IMR-90 (cell line): ENCODE measurements around the gene APPBP2. TPM values are rescaled to one million over a fixed set of nuclear protein-coding genes. Genes with fewer than 3 reads are reported as not detected.

Experiments
- ATAC-seq: fragments of 200-7000 bp; cut with Tn5 transposase; 2 replicates; pipeline ENCODE4 v1.9.1; 2020; ENCODE audit warnings: low read depth, mild to moderate bottlenecking, moderate library complexity
- BruUV-seq: library from RNA; stranded (reverse); fragments of 400-500 nt; replicated peaks from 2 replicates; lab custom pipeline; 2021; lab: Mats Ljungman, UMichigan
- CTCF ChIA-PET: fragments of 300-600 bp; formaldehyde crosslinking; extraction: SDS; loops from one replicate; lab custom pipeline; 2021; ENCODE audit warnings: antibody characterized with exemption; lab: Yijun Ruan, JAX
- POLR2A ChIA-PET: fragments of 300-600 bp; sonication (Branson Sonifier 250); formaldehyde crosslinking; loops from one replicate; lab custom pipeline; 2022; ENCODE audit warnings: antibody characterized with exemption; ENCODE audit not compliant: unreplicated experiment; lab: Charles Lee
- DNase-seq: peaks from one replicate; pipeline ENCODE4 v3.0.0; 2013
- H2AFZ ChIP-seq: replicated peaks from 2 replicates; pipeline ENCODE3; 2013; ENCODE audit warnings: low read length, mild to moderate bottlenecking; ENCODE audit not compliant: poor library complexity
- H2AK5ac ChIP-seq: 2 replicates; pipeline ENCODE4 v1.6.1; 2013; ENCODE audit warnings: low read depth, low read length, inconsistent platforms
- H2AK9ac ChIP-seq: replicated peaks from 2 replicates; pipeline ENCODE3; 2013; ENCODE audit warnings: mild to moderate bottlenecking, low read depth, low read length, moderate library complexity; ENCODE audit not compliant: poor library complexity
- H2BK120ac ChIP-seq: 2 replicates; pipeline ENCODE4 v1.6.1; 2013; ENCODE audit warnings: low read depth, low read length, inconsistent platforms
- H2BK15ac ChIP-seq: 3 replicates; pipeline ENCODE4 v1.6.1; 2013; ENCODE audit warnings: low read depth, low read length, inconsistent platforms
- H2BK20ac ChIP-seq: 2 replicates; pipeline ENCODE4 v1.6.1; 2013; ENCODE audit warnings: low read depth, mild to moderate bottlenecking, inconsistent platforms, low read length, moderate library complexity
- H2BK5ac ChIP-seq: 2 replicates; pipeline ENCODE4 v1.6.1; 2013; ENCODE audit warnings: mild to moderate bottlenecking, low read depth, low read length, inconsistent platforms; ENCODE audit not compliant: poor library complexity, severe bottlenecking
- H3K14ac ChIP-seq: replicated peaks from 2 replicates; pipeline ENCODE4 v1.6.1; 2013; ENCODE audit warnings: low read depth, low read length, inconsistent platforms
- H3K18ac ChIP-seq: 2 replicates; pipeline ENCODE4 v1.6.1; 2013; ENCODE audit warnings: low read depth, low read length, control low read depth
- H3K23ac ChIP-seq: 2 replicates; pipeline ENCODE4 v1.6.1; 2013; ENCODE audit warnings: low read depth, low read length, inconsistent platforms
- H3K27ac ChIP-seq: 2 replicates; pipeline ENCODE4 v1.5.1; 2013; ENCODE audit warnings: mild to moderate bottlenecking, control low read depth, low read length; ENCODE audit not compliant: insufficient read depth
- H3K27me3 ChIP-seq: 2 replicates; pipeline ENCODE4 v1.6.1; 2013; ENCODE audit warnings: low read length; ENCODE audit not compliant: control insufficient read depth, insufficient read depth
- H3K36me3 ChIP-seq: 2 replicates; pipeline ENCODE4 v1.6.1; 2013; ENCODE audit warnings: low read length, mixed read lengths; ENCODE audit not compliant: control insufficient read depth, insufficient read depth
- H3K4ac ChIP-seq: 2 replicates; pipeline ENCODE4 v1.6.1; 2013; ENCODE audit warnings: low read depth, low read length, inconsistent platforms
- H3K4me1 ChIP-seq: 2 replicates; pipeline ENCODE4 v1.6.1; 2013; ENCODE audit warnings: low read length, mixed read lengths; ENCODE audit not compliant: control insufficient read depth, insufficient read depth
- H3K4me2 ChIP-seq: 2 replicates; pipeline ENCODE4 v1.6.1; 2013; ENCODE audit warnings: low read depth, mild to moderate bottlenecking, control low read depth, low read length, moderate library complexity
- H3K4me3 ChIP-seq: 2 replicates; pipeline ENCODE4 v1.5.1; 2013; ENCODE audit warnings: low read depth, mild to moderate bottlenecking, control low read depth, low read length, moderate library complexity; ENCODE audit not compliant: insufficient read depth
- H3K56ac ChIP-seq: 2 replicates; pipeline ENCODE4 v1.6.1; 2013; ENCODE audit warnings: low read length, inconsistent platforms; ENCODE audit not compliant: insufficient read depth; ENCODE audit errors: extremely low read depth
- H3K79me1 ChIP-seq, 2 experiments: 2 replicates each; pipeline ENCODE4 v1.6.1; 2013; ENCODE audit warnings: low read length in 2 of 2, inconsistent platforms in 1 of 2, low read depth in 1 of 2
- H3K9ac ChIP-seq: 2 replicates; pipeline ENCODE4 v1.6.1; 2013; ENCODE audit warnings: low read depth, low read length, control low read depth
- H3K9me1 ChIP-seq: 2 replicates; pipeline ENCODE4 v1.6.1; 2013; ENCODE audit warnings: low read length, inconsistent platforms; ENCODE audit not compliant: insufficient read depth
- H3K9me3 ChIP-seq: 2 replicates; pipeline ENCODE4 v1.6.1; 2013; ENCODE audit warnings: low read length; ENCODE audit not compliant: control insufficient read depth, insufficient read depth
- H4K20me1 ChIP-seq: 2 replicates; pipeline ENCODE4 v1.6.1; 2013; ENCODE audit warnings: low read length, inconsistent platforms; ENCODE audit not compliant: insufficient read depth
- H4K5ac ChIP-seq: 2 replicates; pipeline ENCODE4 v1.6.1; 2013; ENCODE audit warnings: mild to moderate bottlenecking, low read depth, low read length, control low read depth
- H4K8ac ChIP-seq, 2 experiments: 2 replicates each; pipeline ENCODE4 v1.6.1; 2013; ENCODE audit warnings: low read depth in 2 of 2, low read length in 2 of 2, control low read depth in 1 of 2, inconsistent platforms in 1 of 2
- H4K91ac ChIP-seq: 2 replicates; pipeline ENCODE4 v1.6.1; 2013; ENCODE audit warnings: low read depth, low read length, inconsistent platforms; ENCODE audit not compliant: insufficient read depth
- BHLHE40 ChIP-seq: fragments of 150-350 bp; IDR thresholded peaks from 2 replicates; pipeline ENCODE4 v1.6.1; 2016; ENCODE audit warnings: mild to moderate bottlenecking, low read depth, low read length
- CEBPB ChIP-seq: IDR thresholded peaks from 2 replicates; pipeline ENCODE4 v1.6.1; 2012; ENCODE audit warnings: low read depth, low read length, improper control_type of control experiment
- CHD1 ChIP-seq: IDR thresholded peaks from 2 replicates; pipeline ENCODE4 v1.6.1; 2012; ENCODE audit warnings: low read depth, low read length, improper control_type of control experiment
- CTCF ChIP-seq: conservative IDR thresholded peaks from 2 replicates; pipeline ENCODE4 v1.5.1; 2012; ENCODE audit warnings: mild to moderate bottlenecking, low read depth, low read length, improper control_type of control experiment
- ELK1 ChIP-seq: fragments of 150-350 bp; IDR thresholded peaks from 2 replicates; pipeline ENCODE4 v1.6.1; 2016; ENCODE audit warnings: low read depth, mild to moderate bottlenecking, low read length, moderate library complexity, borderline replicate concordance
- FOS ChIP-seq: fragments of 150-350 bp; IDR thresholded peaks from 2 replicates; pipeline ENCODE4 v1.6.1; 2016; ENCODE audit warnings: low read depth, low read length
- MAFK ChIP-seq: IDR thresholded peaks from 2 replicates; pipeline ENCODE4 v1.6.1; 2012; ENCODE audit warnings: low read depth, low read length, improper control_type of control experiment
- MAZ ChIP-seq: IDR thresholded peaks from 2 replicates; pipeline ENCODE4 v1.6.1; 2012; ENCODE audit warnings: low read depth, mild to moderate bottlenecking, low read length, improper control_type of control experiment, moderate library complexity, borderline replicate concordance
- MXI1 ChIP-seq: IDR thresholded peaks from 2 replicates; pipeline ENCODE4 v1.6.1; 2012; ENCODE audit warnings: low read depth, mild to moderate bottlenecking, low read length, moderate library complexity, borderline replicate concordance
- NFE2L2 ChIP-seq: fragments of 150-350 bp; IDR thresholded peaks from 2 replicates; pipeline ENCODE4 v1.6.1; 2016; ENCODE audit warnings: low read depth, mild to moderate bottlenecking, low read length
- POLR2A ChIP-seq: IDR thresholded peaks from 2 replicates; pipeline ENCODE4 v1.6.1; 2012; ENCODE audit warnings: mild to moderate bottlenecking, low read depth, low read length
- RAD21 ChIP-seq: IDR thresholded peaks from 2 replicates; pipeline ENCODE4 v1.6.1; 2012; ENCODE audit warnings: low read length, improper control_type of control experiment
- RCOR1 ChIP-seq: IDR thresholded peaks from 2 replicates; pipeline ENCODE4 v1.6.1; 2012; ENCODE audit warnings: mild to moderate bottlenecking, low read length, improper control_type of control experiment; ENCODE audit not compliant: insufficient replicate concordance
- RFX5 ChIP-seq: IDR thresholded peaks from 2 replicates; pipeline ENCODE4 v1.8.0; 2012; ENCODE audit warnings: low read depth, mild to moderate bottlenecking, low read length, moderate library complexity
- SMC3 ChIP-seq: fragments of 150-350 bp; IDR thresholded peaks from 2 replicates; pipeline ENCODE4 v1.6.1; 2016; ENCODE audit warnings: low read depth, mild to moderate bottlenecking, antibody characterized with exemption, low read length, moderate library complexity
- USF2 ChIP-seq: fragments of 150-350 bp; IDR thresholded peaks from 2 replicates; pipeline ENCODE4 v1.6.1; 2017; ENCODE audit warnings: mild to moderate bottlenecking, antibody characterized with exemption, low read length, low read depth
- WGBS, 2 experiments: methylation state at CpG; one replicate each; pipeline versions ENCODE4 v1.1.5 to v1.1.7; 2013; ENCODE audit warnings: missing lambda C conversion rate in 2 of 2; ENCODE audit not compliant: insufficient read length in 1 of 2; ENCODE audit errors: extremely low coverage in 2 of 2; 5-methylcytosine and 5-hydroxymethylcytosine counted together
- dilution Hi-C: fragments of 300-500 bp; cut with HindIII; formaldehyde crosslinking; loops from one replicate; pipeline ENCODE4 v1.14.3; 2018; ENCODE audit warnings: low sequenced_read_pairs; ENCODE audit not compliant: unreplicated experiment
- in situ Hi-C: fragments of 300-500 bp; cut with MboI; formaldehyde crosslinking; loops from 3 replicates; pipeline ENCODE4 v1.14.3; 2019; ENCODE audit warnings: low sequenced_read_pairs, inconsistent platforms, mixed read lengths
- intact Hi-C: fragments of 100-400 bp; cut with micrococcal nuclease; formaldehyde crosslinking; loops from 2 replicates; pipeline ENCODE4 v1.10.0; 2022
- polyA plus RNA-seq, 3 experiments: library from polyadenylated mRNA; depleted of rRNA; stranded (reverse); fragments of >200 nt; gene quantifications; 2 replicates each; pipeline ENCODE4 v1.2.3, GENCODE V29; 2012; ENCODE audit warnings: low replicate concordance in 1 of 3
- total RNA-seq: library from RNA; depleted of rRNA; stranded (reverse); fragments of >200 nt; gene quantifications from 2 replicates; pipeline ENCODE4 v1.2.3, GENCODE V29; 2012

The APPBP2 gene
- total and polyA plus RNA-seq, 2 of the 4 experiments (the other 2 are of a cell fraction) = 12.3 to 93.9 TPM

- Histone ChIP-seq H3K27ac (no peak overlapping the region), H2BK15ac (no peak overlapping the region), H2BK20ac (no peak overlapping the region), H3K18ac (no peak overlapping the region), H3K14ac (no peak overlapping the region), H3K9ac (no peak overlapping the region), H3K4ac (no peak overlapping the region), H3K4me1 (peaks cover 4% of the 10 kb centered on the region), H2AFZ (no peak overlapping the region), H3K4me3 (no peak overlapping the region), H2BK5ac (no peak overlapping the region), H4K20me1 (peaks cover 49% of the 10 kb centered on the region), H4K8ac (no peak overlapping the region), H3K79me1 (peaks cover 12 to 63% of the 10 kb centered on the region in 2 experiments), H3K36me3 (peaks cover 7% of the 10 kb centered on the region), H4K91ac (no peak overlapping the region), H3K23ac (no peak overlapping the region), H3K27me3 (no peaks in the 10 kb centered on the region), H2AK5ac (no peak overlapping the region), H3K56ac (no peak overlapping the region), H3K4me2 (no peak overlapping the region), H2BK120ac (no peak overlapping the region), H3K9me3 (no peaks in the 10 kb centered on the region), H4K5ac (no peak overlapping the region), H2AK9ac (no peak overlapping the region), H3K9me1 (peaks cover 14% of the 10 kb centered on the region; the same call in 1 of the 2 replicates)
- dilution Hi-C loops (no loop called here), intact Hi-C loops (no loop called here), in situ Hi-C loops (no loop called here)
- ATAC-seq (no peak), DNase-seq (no peak)
- no TSS peak for BruUV-seq
- ChIA-PET POLR2A (no interaction called here), CTCF (interaction anchor here (0.6 kb wide), 1 partner anchor 17 kb away, joined by 7 read pairs; no protein-coding TSS in a partner anchor)
- WGBS, 2 experiments = no CpG with 5 or more reads among the region's 2 CpGs
- TF ChIP-seq POLR2A (no peak), FOS (no peak), RCOR1 (no peak), RAD21 (no peak), CTCF (no peak), MAFK (no peak), SMC3 (no peak), RFX5 (no peak), CEBPB (no peak), ELK1 (no peak), BHLHE40 (no peak), USF2 (no peak), MXI1 (no peak), CHD1 (no peak), NFE2L2 (no peak), MAZ (no peak)
These were observed 24.5 kb downstream of the APPBP2 start for GRCh38 chr17:60501589-60501988.
